ENCODE measurements around the gene DNAJC15.

Gene DNAJC15

DNA sequence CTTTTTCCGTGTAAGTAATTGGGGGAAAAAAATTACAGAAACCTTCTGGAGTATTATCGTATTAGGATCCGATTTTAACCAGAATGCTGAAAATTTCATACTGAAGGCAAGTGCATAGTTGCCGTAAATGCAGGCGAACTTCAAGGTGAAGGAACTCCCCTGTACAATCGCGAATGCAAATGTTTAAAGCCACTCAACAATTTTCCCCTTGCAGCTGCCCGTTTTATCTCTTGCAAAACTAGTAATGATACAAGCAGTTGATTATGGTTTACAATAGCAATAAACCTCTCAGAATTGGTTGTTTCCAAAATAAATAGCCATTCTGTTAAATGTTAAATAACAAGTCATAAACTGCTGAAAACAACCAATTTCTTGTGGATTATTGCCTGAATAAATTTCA, 105.7 kb downstream of the DNAJC15 start:
- no peak for DNase-seq

GRCh38 chr13:43129511-43130110, 106.2 kb downstream of the DNAJC15 start:
- no peak for DNase-seq

- DNase-seq: no peak
Observed at GRCh38 chr13:43132257-43132656, 108.9 kb downstream of the DNAJC15 start.

GRCh38 chr13:43132911-43133310, 109.5 kb downstream of the DNAJC15 start:
- no peak for DNase-seq

- DNase-seq: no peak
Observed at GRCh38 chr13:43133792-43134191, 110.4 kb downstream of the DNAJC15 start.

GRCh38 chr13:43134868-43135267, 111.5 kb downstream of the DNAJC15 start:
- DNase-seq: no peak

DNA sequence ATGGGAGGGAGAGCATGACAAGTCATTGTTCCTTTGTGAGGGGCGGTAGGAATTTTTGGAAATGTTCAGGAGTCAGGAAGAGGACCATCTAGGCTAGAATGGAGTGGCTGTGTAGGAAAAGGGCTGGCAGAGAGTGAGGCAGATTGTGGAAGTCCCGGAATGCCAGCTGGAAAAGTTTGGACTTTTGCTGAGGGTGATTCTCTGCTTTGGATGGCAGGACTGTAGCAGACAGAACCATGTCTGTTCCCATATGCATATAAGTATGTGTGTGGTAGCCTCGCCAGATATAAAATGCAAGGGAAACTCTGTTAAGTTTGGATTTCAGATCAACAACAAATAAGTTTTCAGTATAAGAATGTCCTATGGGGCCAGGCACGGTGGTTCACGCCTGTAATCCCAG, 112.1 kb downstream of the DNAJC15 start:
- DNase-seq: no peak

DNA sequence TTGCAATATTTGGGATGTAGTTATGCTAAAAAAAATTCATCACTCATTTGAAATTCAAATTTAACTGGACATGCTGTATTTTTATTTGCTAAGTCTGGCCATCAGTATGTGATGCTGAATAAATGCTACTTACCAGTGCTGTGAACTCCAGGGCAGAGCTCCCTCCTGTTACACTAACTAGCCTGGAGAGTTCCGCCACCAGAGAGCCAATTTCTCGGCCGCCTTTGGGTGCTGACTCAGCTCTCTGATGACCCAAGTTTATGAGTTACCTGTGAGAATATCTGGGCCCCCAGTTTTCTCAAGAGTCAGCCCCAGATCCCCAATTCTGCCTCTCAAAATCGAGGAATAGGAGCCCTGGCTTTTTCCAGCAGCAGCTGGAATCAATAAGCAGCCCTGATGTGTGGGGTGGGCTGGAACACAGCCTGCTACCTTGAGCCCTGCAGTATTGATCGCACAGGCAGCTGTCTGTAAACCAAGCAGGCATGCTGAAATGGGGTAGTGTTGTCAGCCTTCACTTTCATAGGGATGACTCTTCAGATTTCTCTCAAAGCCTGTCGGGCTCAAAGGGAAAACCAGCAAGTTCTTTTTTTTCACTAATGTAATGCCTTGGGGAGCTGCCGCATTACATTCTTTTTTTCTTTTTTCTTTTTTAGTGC, 113.7 kb downstream of the DNAJC15 start:
- DNase-seq: no peak

DNA sequence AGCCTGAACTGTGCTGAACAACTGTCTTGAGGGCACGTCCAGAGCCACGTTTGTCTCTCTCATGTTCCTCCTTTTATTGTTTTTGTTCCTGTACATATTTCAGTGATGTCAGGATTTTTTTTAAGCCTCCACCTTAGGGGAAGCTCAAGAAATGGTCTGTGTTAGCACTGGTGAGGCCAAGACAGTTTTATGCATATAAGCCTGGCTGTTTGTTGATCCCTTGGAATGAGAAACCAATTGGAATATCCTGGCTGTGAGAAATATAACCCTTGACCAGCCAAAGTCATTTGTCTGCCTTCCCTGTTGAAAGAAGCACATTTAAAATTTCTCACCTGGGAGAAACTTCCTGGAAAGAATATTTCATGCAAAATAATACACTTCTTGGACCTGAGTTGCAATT, 115.8 kb downstream of the DNAJC15 start:
- no peak for DNase-seq

GRCh38 chr13:43139921-43140320, 116.5 kb downstream of the DNAJC15 start:
- no peak for DNase-seq

DNA sequence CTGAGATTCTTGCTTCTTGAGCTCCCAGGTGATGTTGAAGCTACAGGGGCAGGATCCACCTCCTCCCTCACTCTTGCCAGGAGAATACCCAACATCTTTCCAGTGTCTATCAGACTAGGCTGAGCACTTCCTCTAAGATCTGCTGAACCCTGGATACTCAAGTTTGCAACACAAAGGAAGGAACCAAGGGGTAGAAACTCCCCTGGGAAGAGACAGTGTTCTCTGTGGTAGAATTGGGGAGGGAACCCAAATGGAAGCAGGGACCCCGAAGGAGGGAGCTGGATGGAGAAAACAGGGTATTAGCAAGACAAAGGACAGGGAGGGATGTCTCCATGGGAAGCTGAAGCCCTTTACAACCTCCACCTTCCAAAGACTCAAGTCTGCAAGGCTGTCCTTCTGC, 117.6 kb downstream of the DNAJC15 start:
- no peak for DNase-seq

DNA sequence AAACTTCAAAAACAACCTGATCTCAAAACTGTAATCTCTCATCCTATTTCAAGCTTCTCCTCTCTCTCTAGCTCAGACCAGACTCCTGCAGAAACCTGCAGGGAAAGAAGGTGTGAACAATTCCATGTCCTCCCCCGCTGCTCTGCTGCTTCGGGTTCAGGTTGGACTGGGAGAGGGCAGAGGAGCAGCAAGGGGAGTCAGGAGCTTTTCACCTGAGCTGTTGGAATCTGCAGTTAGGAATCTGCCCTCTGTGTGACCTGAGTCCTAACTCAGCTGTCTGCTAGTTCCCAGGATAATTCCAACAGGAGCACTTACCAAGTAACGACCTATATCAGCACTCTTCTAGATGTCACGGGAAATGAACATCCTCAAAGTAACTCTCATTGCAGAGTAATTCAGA, 118.3 kb downstream of the DNAJC15 start:
- DNase-seq: no peak

DNA sequence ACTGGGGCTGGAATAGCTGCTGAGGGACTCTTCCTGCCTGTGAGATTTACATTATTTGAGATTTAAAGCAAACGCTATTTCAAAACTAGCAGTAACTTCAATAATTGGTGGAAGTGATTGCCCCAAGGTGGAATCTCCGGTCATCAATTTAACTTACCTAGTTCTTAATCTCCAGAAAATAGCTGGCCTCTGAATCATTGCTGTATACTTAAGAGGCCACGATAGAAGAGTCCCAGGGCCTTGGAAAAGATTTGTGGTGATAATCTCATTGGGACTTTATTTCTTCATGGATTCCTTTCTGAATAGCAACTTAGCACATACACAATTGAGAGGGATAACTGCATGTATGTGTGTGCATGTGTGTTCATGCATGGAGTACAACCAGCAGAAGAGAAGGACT, 120.2 kb downstream of the DNAJC15 start:
- no peak for DNase-seq

GRCh38 chr13:43145534-43146196, 122.3 kb downstream of the DNAJC15 start:
- DNase-seq: no peak

GRCh38 chr13:43146400-43146799, 123.0 kb downstream of the DNAJC15 start:
- DNase-seq: no peak

DNA sequence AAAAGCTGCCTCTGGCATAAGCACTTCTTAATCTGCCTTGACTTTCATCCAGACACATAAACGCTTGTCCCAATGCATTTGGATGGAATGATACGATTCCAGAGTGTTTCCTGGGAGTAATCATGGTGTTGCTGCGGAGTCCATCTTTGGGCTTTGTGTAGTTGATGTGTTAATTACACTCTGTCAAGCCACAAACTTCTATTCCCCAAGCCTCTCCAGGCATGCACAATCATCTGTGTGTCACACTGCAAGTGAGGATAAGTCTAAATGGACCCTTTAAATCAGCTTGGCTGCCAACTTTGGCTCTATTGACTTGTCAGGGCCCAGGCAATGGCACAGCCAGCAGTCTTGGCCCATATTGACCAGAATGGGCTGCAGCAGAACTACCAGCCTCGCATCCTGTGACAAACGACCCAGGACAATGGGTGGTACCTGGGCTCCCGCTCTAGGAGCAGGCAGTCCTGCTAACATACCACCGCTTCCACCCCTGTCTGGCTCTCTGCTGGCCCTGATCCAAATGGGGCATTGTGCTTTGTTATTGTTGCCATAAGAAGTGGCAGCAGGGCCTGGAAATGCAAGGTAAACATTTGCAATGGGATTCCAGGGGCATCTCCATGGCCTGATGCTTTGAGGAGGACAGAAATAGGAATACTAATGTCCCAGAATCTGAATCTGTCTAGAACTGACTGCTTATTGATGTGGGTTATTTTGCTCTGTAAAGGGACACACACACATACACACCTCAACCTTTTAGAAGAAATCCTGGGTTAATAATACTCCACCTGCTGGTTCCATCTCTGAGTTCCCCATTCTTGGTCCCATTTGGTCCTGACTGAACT, 127.2 kb downstream of the DNAJC15 start:
- DNase-seq: no peak

- no peak for DNase-seq
Observed at GRCh38 chr13:43153436-43154090, 130.2 kb downstream of the DNAJC15 start.

DNA sequence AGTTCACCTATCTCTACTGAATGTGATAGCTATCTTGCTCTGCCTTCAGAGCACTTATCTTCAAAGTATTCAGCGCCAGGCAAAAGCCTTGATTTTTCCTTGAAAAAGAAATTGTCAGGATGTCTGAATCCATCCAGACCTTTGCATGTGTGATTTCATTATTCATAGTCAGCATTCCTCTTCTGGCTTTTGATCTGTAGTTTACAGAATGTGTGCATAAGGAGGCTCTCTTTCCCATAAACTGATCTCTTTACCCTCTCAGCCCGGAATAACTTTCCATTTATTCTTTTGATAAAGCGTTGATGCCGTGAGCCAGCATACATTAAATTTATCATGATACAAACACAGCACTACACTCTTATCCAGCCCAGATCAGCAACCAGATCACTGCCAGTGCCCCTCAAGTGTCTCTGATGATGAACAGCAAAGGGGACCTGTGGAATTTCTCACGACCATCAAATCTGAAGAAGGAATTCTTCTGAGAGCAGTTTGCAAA, 130.8 kb downstream of the DNAJC15 start:
- no peak for DNase-seq

GRCh38 chr13:43154839-43155238, 131.5 kb downstream of the DNAJC15 start:
- no peak for DNase-seq

DNA sequence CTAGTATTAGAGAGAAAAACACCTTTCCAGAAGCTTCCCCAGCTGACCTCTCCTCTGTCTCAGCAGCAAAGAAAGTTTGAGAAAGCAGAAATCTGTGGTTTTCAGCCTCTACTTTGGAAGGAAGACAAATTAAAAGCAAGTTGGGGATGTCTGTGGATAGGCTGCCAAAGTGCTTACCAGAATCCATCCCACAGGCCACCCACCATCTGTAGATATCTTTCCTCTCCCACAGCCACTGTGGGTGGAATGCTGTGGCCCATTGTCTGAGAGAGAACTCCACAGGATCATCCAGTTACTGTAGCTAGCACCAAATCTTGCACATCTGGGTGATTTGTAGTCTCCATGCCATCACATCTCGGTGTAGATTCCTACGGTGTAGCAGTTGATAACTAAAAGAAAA, 133.5 kb downstream of the DNAJC15 start:
- DNase-seq: no peak

- DNase-seq: no peak
Observed at GRCh38 chr13:43157796-43158195, 134.4 kb downstream of the DNAJC15 start.

DNA sequence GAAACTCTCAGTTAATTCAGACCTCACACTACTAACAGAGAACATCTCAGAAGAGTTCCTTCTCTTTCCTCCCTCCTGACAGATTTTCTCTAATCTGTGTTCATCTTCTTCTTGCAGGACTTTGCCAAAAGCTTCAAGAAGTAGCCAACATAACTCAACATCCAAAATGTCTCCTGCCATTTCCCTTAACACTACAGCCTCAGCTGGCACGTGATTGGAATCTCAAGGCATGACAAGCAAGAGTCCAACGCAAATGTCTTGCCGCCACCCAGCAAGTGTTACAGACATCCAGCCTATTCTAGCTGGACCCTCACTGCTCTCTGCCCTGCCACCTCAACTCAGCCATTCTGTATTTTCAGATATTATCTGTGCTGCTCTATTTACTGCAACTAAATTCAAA, 135.1 kb downstream of the DNAJC15 start:
- DNase-seq: no peak

- DNase-seq: no peak
Observed at GRCh38 chr13:43159026-43159461, 135.7 kb downstream of the DNAJC15 start.
